ENCODE measurements around the gene SYT2.
"Not testable (repeated sequence)": the region's sequence is repeated elsewhere in the genome, so short reads cannot be mapped to it uniquely, and the experiment has no call there.

SYT2 gene

DNA sequence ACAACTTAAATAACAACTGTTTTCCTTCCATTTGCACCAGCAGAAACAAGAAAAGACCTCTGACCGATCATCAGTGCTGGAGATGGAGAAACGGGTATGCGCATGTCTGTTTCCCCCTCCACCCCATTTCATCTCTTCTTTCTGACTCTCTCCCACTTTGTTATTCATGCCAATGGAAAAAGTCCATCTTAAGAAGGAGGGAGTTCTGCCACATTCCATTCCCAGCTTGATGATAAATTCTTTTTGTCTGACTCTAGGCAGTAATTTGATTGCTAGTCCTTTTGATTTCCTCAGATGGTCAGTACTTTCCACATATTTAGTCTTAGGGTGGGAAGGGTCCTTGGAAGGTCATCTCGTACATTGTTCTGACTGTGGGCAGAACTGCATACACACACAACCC lies 142.5 kb downstream of the SYT2 start:
- DNase-seq = no peak

DNA sequence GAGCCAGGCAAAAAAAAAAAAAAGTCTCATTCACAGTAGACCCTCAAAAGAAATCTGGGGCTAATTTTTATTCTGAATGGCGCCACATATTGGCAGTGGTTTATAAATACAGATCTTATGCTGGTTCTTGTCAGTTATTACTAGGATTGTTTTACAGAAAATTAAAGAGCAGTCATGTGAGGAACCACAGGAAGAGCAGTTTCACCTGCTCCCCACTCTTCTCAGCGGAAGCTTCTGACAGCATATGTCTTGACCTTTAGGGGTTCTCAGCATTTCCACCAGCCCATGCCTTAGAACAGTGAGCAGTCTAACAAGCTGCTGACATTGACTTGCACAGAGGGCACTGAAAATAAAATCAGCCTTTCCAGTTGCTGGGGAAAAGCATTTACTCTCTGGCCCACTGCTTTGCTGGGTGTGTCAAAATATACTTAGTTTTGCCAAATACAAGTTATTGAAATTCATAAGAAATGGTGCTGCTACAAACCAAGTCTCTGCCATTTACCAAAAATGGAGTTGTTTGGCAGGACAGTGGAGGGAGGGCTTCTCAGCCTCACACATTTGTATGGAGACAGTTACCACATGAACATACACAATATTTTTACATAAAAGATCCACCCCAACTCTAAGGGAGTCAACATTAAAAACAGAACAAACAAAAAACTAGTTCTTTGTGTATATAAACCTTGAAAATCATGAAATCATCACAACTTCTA lies 144.2 kb downstream of the SYT2 start:
- no peak for DNase-seq

DNA sequence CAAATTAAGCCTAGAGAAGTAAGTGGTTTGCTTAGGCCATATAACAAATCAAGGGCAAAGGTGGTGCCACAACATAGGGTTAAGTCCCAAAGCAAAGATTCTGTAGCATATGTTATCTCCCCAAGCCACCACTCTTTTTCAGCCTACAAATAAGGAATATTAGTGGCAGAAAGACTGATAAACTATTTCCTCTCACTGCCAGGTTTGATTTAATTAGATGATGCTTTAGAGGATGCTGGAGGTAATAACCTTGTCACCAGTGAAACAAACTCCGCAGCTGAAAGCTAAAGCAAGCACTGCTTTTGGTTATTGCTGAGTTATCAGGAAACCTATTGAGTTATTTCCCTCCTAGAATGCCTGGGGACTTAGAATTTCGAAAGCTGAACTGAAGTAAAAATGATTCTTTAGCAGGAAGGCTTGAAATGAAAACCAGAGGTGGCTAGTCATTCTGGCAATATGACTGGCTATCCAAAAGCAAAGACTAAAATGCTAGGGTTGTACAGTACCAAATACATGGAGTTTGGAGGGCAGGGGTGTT lies 145.2 kb downstream of the SYT2 start:
- DNase-seq = no peak

DNA sequence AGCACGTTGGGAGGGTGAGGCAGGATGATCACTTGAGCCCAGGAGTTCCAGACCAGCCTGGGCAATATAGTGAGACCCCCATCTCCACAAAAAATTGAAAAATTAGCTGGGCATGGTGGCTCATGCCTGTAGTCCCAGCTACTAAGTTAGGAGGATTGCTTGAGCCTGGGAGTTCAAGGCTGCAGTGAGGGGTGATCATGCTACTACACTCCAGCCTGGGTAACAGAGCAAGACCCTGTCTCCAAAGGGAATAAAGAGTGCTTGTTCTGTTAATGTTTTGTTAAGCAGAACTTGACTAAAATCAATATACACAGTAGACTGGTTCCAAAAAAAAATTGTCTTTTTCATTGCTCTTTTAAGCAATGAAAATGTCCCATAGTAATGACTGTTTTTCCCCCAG lies 146.4 kb downstream of the SYT2 start:
- no peak for DNase-seq

DNA sequence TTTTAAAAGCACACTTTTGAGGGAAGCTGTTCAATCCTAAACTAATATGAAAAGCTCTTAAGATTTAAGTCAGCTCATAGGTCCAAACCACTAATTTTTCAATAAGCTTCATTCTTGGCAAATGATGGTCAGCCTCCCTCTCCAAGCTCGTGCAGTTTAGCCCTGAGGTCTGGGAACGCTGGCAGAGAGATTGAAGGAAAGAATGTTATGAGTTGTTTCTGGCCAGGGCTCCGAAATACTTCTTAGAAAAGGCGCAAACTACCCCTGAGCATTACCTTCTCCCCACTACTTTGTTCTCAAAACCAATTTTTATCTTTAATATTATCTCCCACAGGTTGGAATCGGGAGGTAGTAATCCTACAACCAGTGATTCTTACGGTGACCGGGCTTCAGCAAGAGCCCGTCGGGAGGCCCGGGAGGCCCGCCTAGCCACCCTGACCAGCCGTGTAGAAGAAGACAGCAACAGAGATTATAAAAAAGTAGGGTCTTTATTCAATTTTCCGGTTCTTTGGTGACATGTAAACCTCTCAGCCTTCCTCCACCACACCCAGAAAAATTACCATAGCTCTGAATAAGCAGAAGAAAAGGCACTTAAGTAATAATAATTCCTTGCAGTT lies 147.7 kb downstream of the SYT2 start:
- no peak for DNase-seq

DNA sequence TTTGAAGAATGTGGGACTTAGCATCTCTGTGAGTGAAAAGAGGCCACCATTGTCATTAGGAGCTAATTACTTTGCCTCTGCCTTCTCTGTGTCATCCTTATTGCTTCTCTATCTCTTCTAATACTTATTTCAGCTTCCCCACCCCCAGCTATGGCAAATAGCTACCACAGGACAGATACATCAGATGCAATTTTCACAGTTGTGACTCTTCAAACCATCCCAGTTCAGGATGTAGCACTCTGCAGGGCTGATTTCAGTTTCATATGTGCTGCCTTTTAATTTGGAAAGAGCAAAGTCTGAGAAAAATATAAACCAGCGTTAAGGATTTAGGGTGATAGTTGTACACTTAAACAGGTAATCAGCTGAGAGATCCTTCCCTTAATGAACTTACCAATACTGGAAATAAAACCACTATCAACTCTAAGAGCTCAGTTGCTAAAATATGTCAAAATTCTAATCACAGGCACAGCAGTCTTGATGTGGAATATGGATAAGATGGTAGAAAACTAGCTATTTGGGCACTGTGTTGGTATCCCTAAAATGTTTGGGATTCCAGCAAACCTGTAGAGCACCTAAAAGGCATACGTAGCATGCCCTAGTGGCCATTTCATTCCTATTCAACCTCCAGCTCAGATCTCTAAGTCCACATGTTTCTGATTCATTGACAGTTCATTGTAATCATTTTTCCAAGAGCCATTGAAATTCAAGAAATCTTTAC lies 148.4 kb downstream of the SYT2 start:
- DNase-seq = no peak

DNA sequence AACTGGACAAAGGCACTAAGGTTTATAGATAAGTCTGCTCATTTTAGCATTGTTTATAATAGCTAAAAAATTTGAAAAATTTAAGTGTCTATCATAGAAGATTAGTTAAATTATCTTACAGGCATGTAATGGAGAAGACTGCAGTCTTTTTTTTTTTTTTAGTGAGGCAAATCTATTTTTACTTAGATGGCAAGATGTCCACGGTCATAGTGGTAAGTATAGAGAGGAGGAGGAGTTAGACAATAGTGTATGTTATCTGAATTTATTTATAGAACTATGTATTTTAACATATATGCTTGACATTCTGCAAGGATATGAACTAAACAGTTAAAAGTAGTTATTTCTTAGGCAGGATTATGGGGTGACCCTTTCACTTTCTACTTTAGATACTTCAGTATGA lies 149.0 kb downstream of the SYT2 start:
- no peak for DNase-seq

DNA sequence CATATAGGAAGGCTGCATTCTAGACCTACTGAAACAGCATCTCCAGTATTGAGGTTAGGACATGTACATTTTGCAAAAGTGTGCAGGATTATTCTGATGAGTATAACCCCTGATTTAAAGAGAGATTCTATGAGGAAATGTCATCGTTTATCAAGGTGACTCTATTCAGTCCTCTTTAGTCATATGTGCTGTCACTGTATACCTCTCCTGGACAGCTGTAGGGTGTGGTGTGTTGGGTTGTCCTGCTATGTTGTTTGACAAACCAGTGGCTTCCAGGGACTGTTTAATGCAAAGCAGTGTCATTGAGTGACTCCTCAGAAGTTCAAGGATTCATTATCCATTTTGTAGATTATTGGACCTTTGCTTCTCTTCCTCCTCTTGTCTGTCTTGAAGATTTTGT lies 152.6 kb downstream of the SYT2 start:
- not testable (repeated sequence) for DNase-seq

DNA sequence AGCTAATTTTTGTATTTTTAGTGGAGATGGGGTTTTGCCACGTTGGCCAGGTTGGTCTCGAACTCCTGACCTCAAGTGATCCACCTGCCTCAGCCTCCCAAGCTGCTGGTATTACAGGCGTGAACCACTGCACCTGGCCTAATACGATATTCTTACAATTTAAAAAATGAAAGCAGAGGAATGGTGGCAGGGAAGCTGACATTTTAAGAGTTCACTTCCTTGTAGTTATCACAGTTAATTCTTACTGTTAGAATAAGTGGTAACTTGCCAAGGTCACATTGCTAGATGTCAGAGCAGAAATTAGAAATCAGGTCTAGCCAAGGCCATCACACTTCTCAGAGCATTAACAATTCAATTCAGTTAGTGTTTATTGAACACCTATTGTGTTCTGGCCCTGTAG lies 154.2 kb downstream of the SYT2 start:
- not testable (repeated sequence) for DNase-seq

DNA sequence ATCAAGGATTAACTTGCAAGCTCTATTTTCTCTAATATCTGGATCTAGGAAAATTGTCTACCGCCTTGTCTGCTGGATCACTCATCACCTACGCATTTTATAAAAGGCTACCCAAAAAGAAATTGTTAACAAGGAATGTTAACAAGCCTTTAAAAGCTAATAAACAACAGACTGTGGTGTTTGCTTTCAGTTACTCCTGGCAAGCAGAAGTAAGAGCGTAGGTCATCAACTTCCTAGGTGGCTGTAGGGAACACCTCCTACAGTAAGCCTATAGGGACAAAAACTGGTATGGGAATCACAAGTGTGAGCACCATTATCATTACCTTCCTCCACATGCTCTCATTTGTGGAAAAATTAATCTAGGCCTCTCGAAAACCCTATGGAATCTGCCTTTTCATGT lies 155.6 kb downstream of the SYT2 start:
- not testable (repeated sequence) for DNase-seq

DNA sequence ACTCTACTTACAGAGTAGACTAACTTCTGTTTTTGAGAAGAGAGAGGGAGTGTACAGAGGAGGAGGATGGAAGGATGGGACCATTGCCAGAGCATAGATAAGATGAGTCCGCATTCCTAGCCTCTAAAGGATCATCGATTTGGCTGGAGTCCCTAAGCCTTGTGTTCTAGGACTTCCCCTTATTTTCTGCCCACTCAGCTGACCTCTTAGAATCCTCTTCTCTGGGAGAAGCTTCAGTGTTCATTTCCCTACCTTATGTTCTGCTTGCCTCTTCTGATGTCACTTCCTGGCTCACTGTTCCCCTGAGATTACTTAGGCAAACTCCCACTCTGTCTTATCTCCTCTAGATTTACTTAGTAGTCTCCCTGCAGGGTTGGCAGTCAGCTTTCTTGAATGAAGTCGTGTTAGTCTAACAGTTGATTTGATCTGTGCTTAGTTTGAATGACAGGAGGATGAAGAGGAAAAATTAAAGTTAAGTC lies 156.7 kb downstream of the SYT2 start:
- no peak for DNase-seq

DNA sequence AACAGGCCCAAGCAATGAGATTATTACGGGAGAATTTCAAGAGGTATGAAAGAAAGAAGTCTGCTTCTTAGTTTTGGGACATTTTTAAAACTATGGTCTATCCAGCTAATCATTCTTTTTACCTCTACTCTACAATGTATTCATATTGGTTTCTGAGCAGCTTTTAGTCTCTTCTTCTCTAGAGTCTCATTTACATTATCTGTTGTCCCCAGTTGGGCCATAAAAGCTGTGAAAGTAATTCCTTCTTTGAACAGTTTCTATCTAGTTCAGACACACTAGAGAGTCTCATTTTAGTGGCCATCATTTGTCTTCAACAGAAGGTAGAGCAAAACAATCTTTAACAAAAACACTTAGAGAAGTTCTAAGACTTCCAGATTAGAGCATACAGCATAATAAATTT lies 157.2 kb downstream of the SYT2 start:
- DNase-seq = not testable (repeated sequence)

DNA sequence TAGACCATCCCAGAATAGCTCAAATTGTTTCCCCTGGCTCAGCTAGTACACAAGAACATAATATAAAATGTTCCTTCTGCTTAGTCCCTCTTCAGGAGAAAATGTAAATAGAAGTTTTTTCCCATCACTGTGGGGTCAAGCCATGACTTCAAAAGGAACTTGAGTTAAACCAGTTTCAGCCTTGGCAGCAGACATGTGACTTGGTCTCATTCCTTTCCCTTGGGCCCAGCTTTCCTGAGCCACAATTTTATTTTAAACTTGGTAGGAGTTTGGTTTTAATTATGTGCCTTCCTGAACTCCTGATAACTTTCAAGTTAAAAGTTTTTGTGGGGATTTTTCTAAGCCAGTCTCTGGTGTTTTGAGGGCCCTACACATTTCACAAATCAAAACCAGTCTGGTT lies 157.6 kb downstream of the SYT2 start:
- DNase-seq = not testable (repeated sequence)

DNA sequence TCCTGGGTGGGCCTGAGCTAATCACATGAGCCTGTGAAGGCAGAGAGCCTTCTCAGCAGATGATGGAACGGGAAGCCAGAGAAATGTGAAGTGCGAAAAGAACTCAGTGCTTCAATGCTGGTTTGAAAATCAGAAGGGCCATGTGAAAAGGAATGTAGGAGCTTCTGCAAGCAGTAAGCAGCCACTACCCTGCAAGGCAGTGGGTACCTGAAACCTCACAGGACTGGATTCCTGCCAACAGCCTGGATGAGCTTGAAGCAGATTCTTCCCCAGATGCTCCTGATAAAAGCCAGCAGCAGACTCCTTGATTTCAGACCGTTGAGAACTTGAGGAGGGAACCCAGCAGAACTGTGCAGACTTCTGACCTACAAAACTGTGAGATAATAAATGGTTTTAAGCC lies 158.6 kb downstream of the SYT2 start:
- DNase-seq = no peak

DNA sequence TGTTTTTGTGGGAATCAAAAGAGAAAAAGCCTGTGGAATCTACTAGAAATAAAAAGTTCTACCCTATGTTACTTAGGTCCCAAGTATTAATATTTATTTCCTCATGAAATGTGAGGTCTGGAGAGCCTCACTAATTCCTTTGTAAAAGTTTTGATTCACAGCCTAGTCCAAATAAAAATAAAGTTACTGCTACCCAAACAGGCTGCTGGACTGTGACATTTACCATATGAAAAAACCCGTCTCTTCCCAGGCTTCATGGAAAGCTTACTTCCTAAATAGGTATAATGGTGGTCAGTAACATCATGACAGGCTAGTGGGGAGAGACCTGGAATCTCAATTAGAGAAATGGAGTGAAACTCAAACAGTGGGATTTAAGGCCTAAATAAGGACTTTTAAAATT lies 160.2 kb downstream of the SYT2 start:
- DNase-seq = not testable (repeated sequence)

DNA sequence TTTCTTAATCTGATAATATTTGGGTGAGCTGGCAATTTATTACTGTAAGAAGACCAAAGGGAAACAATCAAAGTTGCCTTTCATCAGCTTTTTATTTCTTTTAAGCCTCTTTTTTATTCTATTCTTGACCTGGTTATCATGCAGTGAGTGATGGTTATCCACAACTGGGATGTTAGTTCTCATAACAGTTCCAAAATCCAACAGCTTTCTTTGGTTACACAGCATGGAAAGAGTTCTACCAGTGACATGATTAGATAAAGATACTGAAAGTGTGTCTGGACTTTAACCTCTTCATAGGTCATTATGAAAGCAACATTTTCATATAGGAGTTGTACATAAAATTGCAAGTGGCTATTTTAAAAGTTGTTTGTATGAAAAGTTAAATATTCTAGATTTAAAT lies 163.0 kb downstream of the SYT2 start:
- DNase-seq = no peak

DNA sequence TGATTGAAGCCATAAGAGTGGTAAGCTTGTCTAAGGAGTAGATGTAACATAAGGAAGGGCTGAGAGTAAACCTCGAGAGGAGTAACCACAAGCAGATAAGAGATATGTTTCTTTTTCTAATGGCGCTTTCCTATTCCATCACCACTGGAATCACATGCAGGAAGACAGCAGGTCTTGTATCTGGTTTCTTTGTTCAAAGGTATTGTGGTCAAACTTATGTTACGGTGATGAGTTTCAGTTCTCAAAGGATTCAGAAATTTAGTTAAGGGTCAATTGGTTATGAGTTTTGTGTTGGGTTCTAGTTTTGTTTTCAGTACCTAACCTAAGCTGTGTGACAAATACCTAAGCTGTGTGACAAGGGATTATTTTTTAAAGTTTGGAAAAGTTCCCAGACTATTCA lies 163.5 kb downstream of the SYT2 start:
- DNase-seq = not testable (repeated sequence)

DNA sequence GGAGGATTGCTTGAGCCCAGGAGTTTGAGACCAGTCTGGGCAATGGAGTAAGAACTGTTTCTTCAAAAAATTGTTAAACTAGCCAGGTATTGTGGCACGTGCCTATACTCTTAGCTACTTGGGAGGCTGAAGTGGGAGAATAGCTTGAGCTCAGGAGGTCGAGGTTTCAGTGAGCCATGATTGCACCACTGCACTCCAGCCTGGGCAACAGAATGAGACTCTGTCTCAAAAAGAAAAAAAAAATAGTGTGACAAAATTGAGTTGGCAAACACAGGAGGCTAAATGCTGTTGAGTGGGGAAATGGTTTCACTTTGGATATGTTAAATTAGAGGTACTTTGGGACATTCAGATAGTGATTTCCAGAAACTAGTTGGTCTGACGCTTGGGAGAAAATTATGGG lies 163.9 kb downstream of the SYT2 start:
- DNase-seq = not testable (repeated sequence)

DNA sequence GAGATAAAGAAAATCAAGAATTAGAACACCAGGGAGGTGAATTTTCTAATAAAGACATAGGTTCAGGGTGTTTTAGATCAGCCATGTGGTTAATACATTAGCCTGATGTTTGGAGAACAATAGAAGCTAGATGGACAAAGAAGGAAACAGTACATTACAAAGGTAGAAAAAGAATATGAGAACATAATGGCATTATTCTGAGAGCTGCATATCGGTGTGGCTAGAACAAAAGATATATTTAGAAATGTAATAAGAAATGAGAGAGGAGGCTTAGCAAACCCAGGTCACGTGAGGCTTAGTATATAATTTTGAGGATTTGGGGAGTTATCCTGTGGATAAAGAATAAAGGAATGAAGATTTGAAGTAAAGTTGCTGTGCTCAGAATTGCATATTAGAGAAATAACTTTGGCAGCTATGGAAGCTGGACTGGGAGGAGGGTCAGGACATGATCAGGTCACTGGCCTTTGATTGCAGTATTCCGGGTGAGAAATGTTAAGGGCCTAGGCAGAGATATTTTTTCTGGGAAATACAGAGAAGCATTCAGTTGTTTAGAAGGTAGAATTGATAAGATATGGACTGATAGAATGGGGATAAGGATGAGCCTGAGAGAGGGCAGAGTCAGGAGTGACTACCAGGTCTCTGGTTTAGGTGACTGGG lies 164.5 kb downstream of the SYT2 start:
- DNase-seq = not testable (repeated sequence)

DNA sequence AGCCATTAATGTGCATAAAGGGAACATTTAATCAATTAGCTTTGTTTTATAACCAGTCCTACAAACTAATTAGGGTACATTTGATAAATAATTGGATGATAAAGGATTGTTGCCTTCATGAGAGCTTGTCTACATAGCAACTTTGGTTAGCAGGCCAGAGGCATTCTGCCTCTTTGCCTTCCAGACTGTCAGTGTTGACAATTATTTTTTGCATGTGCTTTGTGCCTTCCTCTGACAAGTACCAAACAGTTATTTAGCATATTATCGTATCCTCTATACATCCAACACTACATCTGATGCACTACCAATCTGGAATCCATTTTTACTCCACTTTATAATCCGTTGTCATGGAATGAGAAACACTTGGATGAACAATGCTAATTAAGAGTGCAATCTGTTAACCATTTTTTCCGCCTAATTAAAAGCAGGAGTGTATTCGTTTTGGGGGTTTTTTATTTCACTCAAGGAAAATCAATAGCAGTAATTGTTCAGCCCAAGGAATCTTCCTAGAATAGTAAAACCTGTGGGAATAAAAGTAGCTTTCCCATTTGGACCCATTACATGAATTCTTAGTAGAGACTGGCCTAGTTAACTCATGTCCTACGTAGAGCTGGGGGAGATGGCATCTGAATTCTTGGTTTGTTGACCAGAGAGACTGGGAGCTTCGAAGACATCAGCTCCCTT lies 165.3 kb downstream of the SYT2 start:
- DNase-seq = not testable (repeated sequence)

DNA sequence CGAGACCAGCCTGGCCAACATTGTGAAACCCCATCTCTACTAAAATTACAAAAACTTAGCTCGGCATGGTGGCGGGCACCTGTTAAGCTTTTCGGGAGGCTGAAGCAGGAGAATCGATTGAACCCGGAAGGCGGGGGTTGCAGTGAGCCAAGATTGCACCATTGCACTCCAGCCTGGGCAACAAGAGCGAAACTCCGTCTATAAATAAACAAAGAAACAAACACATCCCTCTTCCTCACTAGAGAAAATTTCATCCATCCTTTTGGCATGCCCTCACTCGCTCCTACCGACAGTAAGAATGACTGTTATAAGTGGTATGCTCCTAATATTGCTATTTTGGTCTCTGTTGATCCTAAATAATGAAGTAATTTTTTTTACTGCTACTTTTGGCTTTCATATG lies 166.7 kb downstream of the SYT2 start:
- not testable (repeated sequence) for DNase-seq

DNA sequence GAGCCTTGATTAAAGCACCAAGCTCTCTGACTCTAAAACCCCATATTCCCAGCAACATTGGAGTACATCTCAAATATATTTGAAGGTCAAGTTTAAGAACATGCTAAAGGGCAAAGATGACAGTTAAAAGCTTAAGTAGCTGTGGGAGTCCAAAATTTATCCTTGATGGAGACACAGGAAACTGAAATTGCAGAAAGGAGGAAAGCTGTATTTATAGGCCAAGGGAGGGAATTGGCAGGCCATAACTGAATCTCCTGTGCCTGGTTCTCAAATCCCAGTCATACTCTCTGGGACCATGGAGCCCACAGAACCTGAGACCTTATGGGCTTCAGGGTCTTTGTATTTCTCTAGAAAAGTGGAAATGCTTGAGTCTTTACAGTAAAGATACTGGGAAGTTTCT lies 167.8 kb downstream of the SYT2 start:
- not testable (repeated sequence) for DNase-seq

All from T-helper 9 cell (primary cell).